GM21528 (cell line): Measurements from ENCODE around the gene SURF4.
"Not testable (repeated sequence)": the region's sequence is repeated elsewhere in the genome, so short reads cannot be mapped to it uniquely, and the experiment has no call there.

Experiments used
- ATAC-seq: cut with Tn5 transposase; IDR thresholded peaks from one replicate; pipeline ENCODE4 v1.9.1; 2021; ENCODE audit warnings: mild to moderate bottlenecking, moderate library complexity; ENCODE audit not compliant: unreplicated experiment, low FRiP score

Gene SURF4

DNA sequence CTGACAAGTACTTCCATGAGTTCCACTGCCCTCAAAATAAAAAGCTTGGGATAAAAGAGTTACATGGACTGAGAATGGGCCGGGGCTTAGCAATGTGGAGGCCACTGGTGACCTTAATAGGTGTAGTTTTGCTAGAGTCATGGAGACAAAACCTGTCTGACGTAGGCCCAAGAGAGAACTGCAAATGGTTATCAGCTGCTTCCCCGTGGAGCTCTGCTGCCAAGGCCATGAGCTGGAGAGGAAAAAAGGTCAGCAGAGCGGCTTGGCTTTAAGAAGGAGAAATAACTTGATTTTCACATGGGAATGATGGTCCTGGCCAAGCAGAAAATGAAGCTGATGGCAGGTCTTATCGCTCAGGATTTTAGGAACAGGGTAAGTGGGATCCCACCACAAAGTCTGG, 36.2 kb downstream of the SURF4 start:
- ATAC-seq = no peak

DNA sequence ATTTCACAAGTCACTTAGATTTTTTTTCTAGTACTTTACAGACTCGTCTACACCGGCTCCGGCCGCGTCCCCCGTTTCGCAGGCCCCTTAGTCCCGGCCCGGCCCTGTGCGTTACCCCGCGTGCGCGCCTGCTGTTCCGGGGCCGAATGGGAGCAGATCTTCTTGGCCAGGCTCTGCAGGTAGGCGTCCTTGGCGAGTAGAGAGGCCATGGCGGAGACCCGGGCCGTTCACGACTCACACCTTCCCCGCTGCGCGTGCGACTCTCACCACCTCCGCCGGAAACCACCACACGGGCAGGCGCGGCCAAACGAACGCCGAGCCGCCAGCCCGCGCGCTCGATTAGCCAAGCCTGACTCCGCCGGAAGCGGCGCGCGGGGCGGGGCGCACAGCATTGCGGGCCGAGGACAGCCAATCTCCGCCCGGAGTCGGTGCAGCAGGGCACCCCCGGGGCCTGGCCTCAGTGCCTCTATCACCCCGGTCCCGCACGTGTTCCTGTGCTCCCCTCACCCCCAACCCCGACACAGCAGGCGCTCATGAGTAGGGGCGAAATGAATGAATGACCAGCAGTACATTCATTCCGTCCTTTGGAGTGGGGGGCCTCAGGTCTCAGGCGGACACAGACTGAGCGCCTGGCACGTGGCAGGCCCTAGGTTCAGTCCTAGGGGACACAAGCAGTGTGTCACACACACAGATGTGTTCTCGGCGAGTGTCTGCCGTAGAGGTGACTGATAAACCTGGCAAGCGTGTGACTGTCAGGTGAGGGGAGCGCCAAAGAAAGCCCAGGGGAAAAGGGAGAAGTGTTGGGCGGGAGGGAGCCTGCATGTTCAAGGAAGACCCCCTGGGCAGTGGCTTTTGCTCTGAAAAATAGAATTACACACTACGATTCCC, 39.7 kb downstream of the SURF4 start, which contains the start of gene SURF6:
Gene SURF6, minus strand, starts transcription at position 265 of the 888 bp plus-strand sequence. Its CDS starts 56 bp downstream, at position 209.
- peak; percentile 75 for ATAC-seq

DNA sequence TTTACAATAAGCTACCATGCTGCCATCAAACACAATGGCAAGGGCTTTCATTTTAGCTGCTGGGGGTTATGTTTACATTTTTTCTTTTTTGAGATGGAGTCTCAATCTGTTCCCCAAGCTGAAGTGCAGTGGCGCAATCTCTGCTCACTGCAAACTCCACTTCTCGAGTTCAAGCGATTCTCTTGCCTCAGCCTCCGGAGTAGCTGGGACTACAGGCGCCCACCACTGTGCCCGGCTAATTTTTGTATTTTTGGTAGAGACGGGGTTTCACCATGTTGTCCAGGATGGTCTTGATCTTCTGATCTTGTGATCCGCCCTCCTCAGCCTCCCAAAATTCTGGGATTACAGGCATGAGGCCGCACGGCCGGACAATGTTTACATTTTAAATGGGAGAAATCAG, 41.0 kb downstream of the SURF4 start:
- ATAC-seq = not testable (repeated sequence)

DNA sequence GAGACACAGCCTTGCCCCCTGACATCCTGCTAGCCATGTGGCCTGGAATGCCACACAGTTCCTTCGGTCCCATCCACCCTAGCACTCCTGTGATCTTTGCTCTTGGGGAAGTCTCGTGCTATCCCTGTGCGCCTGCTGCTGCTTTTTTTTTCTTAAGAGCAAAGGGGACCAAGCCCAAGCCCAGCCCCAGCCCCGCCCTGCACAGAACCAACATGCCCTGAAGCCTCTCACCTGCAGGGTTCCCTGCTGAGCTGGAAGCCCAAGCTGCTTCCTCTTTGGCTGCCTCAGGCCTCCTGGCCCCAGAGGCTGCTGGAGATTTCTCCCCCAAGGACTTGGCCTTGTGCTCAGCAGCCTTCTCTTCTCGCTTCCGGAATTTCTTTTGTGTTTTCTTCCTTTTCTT, 41.7 kb downstream of the SURF4 start:
- no peak for ATAC-seq

DNA sequence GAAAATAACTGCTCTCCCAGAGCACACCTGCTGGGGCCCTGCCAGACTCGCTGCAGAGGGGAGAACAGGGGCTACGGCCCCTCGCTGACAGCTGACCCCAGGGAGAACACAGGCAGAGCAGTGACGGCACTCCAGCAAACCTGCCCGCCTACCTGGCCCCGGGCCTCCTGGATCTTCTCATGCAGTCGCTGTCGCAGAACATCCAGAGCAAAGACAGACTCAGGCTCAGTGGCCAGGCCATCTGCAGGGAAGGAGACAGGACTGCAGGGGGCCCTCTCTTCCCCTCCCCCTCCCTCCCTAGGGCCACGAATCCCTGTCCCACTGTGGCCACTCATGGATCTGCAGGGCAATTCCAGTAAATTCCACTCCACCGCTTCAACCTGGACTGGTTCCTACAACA, 42.3 kb downstream of the SURF4 start:
- no peak for ATAC-seq

DNA sequence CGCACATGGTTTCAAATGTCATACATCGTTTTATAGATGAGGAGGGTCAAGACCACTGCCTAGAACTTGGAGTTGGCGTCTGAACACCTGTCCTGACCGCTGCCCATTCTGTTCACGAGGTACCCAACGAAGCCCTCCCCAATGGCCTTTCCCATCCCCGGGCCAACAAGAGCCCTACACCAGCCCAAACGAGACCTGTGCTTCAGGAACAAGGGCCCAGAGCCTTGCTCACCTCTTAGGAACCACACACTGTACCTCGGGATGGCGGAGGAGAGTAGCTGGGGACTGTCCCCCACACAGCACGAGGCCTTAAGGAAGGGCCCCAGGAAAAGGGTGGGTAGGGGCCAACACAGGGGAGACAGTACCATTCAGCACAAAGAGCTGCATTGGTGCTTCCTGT, 42.8 kb downstream of the SURF4 start:
- ATAC-seq = no peak

DNA sequence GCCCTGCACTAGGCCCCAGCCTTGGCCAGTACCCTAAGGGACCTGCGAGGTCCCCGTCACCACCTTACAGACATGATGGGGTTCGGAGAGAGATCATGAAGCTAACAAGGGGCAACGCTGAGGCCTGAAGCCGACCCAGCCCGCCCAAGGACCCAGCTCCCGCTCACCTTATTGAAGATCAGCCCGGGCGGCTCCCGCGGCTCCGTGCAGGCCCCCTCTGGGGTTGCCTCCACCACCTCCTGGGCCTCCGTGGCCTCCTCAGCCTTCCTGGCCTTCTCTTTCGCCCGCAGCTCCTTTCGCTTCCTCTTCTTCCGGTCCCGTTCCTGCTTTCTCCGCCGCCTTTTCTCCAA, 43.5 kb downstream of the SURF4 start:
- ATAC-seq = no peak

DNA sequence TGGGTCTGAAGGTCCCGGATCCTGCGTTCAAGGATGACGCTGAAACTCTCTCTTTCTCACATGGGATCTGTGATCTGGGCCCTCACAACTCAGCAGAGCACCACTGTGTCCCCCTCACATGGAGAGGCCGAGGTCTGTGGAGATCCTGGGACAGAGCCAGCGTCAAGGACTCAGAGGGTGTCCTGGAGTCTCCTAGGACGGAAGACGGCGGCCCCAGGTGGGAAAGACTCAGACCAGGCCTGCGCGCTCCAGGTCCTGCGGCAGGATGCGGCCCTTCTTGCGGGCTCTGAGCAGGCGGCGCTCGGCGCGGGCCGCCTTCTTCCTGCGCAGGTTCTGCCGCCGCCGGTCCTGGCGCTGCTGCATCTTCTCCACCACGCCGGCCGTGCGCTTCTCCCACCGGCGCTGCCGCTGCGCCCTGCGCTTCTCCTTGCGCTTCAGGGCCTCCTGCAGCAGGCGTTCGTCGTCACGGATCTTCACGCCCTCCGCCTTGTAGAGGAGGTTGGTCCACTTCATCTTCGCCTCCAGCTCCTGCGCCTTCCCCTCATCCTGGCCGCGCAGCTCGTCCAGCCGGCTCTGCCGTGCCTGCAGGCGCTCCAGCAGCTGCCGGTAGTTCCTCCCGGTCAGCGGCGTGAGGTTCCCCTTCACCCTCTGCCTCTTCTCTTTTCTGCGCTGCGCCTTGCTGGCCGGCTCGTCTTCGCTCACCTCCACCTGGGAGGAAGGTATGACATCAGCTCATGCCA, 44.0 kb downstream of the SURF4 start:
- ATAC-seq = no peak

DNA sequence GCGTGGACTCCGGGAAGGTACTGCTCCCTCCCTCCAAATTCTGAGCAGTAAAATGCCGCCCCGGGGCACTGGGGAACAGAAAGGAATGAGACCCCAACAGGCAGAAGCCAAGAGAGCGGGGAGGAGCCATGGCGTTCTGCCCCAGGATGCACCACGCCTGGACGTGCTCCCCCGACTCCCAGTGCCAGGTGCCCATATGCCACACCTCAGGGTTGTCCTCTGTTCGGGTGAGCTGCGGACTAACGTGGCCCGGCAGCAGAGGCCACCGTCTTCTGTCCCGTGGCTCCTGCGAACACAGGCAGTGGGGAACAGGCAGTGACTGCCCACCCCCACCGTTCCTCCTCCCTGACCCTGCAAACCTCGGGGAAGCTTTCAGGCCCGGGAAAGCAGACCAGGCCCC, 44.6 kb downstream of the SURF4 start:
- no peak for ATAC-seq

DNA sequence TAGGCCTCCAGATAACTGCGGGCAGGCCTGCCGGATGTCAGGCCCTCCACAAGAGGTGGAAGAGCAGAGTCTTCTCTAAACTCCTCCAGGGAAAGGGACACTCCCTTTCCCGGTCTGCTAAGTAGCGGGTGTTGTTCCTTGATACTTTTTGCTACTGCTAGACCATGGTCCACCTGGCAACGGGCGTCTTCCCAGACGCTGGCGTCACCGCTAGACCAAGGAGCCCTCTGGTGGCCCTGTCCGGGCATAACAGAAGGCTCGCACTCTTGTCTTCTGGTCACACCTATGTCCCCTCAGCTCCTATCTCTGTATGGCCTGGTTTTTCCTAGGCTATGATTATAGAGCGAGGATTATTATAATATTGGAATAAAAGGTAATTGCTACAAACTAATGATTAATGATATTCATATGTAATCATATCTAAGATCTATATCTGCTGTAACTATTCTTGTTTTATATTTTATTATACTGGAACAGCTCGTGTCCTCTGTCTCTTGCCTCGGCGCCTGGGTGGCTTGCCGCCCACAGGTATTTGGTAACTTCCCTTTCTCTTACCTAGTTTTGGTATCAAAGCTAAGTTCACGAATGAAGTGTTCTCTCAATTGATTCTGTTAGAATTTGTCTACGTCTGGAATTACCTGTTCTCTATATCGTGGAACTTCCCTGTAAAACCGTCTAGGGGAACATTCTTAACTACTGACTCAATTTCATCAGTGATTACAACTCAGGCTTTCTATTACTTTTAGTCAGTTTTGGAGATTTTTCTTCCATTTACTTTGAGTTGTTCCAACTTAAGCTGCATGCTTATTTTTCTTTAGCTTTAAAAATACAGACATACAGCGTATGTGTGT, 46.3 kb downstream of the SURF4 start:
- ATAC-seq = not testable (repeated sequence)

DNA sequence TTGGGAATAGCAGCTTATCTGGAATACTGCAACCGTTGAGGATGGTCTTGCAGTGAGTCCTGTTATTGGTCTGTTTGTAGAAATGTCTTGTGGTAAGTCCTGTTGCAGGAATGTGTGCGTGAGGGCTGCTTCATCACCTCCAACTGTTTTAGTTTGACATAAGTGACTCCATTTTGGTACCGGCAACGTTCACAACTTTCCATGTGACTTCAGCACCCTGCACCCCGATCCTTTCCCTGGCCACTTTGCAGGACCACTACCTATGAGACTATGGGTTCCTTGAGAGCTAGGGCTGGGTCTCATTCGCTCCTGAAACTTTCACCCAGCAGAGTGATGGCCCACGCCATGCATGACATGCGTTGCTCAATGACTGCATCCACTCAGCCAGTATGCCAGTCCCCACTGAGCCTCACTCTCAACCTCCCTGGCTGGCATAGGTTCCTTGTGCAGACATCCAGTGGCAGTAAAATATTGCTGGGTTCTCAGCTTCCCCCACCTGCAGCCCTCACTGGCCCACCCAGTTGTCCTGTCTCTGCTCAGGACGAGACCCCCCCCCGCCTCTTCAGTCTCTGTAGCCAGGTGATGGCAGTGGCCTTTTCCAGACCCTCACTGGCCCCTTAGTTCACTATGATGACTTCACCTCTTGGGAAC, 47.9 kb downstream of the SURF4 start:
- ATAC-seq = no peak

DNA sequence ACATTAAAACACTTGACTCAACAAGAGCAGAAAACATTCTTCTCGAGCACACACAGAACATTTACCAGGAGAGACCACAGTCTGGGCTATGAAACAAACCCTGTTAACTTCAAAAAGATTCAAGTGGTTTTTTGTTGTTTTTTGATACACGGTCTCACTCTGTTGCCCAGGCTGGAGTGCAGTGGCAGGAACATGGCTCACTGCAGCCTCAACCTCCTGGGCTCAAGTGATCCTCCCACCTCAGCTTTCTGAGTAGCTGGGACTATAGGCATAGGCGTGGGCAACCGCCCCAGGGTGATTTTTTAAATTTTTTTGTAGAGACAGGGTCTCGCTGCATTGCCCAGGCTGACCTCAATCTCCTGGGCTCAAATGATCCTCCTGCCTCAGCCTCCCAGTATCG, 48.8 kb downstream of the SURF4 start:
- not testable (repeated sequence) for ATAC-seq

DNA sequence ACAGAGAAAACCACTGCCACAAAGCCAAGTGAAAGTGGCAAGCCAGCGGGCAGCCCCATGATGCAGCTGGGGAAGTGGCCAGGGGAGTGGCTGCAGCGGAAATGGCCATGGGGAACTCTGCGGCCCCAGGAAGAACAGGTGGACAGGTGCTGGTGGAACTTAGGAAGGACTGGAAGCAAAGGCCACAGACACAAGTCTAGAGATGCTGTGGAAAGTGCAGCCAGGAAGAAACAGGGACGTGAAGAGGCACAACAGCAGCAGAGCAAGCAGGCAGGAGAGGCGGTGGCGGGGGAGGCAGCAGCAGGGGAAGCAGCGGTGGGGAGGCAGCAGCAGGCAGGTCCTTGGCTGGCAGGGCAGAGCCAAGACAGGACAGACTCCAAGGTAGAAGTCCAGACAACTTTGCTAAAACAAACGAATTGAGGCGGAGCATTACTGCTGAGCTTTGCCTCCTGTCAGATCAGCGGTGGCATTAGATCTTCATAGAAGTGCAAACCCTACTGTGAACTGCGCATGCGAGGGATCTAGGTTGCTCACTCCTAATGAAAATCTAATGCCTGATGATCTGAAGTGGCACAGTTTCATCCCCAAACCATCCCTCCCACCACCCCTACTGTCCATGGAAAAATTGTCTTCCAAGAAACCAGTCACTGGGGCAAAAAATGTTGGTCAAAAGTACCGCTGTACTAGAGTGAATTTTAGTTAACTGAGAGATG, 51.7 kb downstream of the SURF4 start:
- ATAC-seq = no peak

DNA sequence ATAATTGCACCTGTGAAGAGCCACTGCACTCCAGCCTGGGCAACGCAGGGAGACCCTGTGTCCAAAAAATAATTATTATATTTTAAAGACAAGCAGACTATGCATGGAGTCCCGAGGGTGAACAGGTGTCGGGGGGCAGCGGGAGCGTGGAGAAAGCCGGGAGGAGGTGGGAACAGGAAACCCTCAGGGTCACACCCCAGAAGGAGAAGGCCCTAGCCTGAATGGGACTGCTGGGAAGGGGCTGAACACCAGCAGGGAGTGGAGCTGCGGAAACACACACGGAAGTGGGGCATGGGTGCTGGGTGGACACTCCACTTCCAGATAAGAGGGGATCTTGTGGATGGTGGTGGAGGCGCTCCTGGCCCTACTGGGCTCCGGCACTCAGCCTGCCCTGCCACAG, 52.6 kb downstream of the SURF4 start:
- no peak for ATAC-seq

DNA sequence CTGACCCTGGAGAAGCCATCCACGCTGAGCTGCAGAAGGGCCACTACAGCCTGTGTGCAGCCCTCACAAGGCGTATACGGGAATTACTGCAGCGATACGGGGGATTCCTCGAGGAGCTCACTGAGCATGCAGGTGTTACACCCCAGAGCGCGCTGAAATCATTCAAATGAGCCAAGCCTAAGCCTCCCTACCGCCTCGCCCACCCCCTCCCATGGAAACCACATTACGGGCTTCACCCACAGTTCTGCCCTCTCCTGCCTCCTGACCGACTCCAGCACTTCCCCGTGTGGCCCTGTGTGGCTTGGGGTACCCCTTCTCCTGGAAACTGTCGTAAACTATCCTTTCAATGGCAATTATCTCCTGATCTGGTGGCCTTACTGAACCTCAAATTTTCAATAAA, 53.2 kb downstream of the SURF4 start:
- no peak for ATAC-seq

DNA sequence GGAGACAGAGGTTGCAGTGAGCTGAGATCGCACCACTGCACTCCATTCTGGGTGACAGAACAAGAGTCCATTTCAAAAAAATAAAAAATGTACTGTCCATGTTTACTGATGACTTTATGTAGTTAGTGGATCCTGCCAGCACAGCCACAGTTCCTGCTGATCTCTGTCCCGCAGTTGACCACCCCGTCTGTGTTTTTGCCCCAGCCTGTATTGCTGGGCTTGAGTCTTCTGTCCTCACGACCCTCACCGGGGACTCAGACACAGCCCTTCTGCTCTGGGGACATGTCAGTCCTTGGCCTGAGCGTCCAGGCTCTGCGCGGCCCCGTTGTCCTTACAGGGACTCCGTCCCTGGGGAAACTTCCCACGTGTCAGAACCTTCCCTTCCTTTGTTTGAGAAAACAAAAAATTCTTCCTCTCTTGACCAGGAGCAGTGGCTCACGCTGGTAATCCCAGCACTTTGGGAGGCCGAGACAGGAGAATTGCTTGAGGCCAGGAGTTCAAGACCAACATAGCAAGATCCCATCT, 54.4 kb downstream of the SURF4 start:
- ATAC-seq = no peak

DNA sequence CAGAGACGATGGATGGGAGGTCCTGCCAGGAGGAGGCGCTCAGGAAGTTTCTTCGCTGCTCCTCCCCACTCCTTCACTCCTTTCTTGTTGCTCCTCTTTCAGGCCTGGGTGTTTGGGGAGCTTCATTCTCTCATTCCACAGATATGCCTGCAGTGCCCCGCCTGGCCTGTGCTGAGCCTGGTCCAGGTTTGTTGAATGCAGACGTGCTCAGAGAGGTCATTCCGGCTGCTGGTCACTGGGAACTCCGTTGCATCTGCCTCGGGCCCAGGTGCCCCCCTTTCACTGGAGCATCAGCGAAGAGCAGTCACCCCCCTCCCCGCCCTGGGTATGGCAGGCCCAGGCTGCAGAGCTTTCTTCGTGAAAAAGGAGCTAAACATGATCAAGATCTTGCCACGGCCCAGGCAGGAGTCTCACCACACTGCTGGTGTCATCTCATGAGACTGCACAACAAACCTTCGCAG, 55.4 kb downstream of the SURF4 start:
- no peak for ATAC-seq

DNA sequence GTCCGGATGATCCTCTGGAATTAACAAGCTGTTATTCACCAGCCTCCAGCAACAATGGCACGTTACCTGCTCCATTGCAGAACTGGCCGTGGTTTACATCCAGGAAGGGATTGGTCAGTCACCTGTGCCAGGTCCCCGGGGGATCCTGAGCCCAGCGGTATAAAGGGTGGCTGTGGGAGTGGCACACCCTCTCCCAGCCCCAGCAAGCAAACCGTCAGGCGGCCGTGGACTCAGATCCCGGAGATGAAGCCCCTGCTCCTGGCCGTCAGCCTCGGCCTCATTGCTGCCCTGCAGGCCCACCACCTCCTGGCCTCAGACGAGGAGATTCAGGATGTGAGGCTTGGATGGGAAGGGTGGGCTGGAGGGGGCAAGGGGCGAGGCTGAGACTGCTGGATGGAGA, 58.3 kb downstream of the SURF4 start:
- not testable (repeated sequence) for ATAC-seq

DNA sequence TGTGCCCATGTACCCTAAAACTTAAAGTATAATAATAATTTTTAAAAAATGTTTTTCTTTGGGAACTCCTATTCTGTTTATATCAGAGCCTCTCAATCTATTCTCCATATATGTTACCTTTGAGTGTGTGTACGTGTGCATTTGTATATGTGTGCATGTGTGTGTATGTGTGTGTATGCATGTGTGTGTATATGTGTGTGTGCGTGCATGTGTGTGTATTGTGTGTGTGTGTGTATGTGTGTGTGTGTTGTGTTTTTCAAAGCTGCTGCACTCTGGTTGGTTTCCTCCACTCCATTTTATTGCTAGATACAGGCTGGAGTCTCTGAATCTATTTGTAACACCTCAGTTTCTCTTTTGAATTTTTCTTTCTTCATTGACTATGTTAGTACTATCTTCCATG, 59.9 kb downstream of the SURF4 start:
- ATAC-seq = no peak
